GM18951 (cell line): Measurements from ENCODE around the gene DNLZ.

Source experiments
- POLR2A ChIP-seq: IDR thresholded peaks from 4 replicates; pipeline ENCODE4 v1.6.1; 2011; ENCODE audit warnings: mild to moderate bottlenecking; ENCODE audit not compliant: insufficient read length, insufficient read depth; ENCODE audit errors: extremely low read depth
- in situ Hi-C: fragments of 300-500 bp; cut with MboI; formaldehyde crosslinking; loops from one replicate; pipeline ENCODE4 v1.12.0; 2022; ENCODE audit warnings: low sequenced_read_pairs, mixed read lengths, inconsistent platforms; ENCODE audit not compliant: unreplicated experiment

Gene DNLZ

GRCh38 chr9:136310273-136311030, 53.1 kb downstream of the DNLZ start:
- TF ChIP-seq POLR2A = no peak
- in situ Hi-C loops = no loop called here

- no peak for TF ChIP-seq POLR2A
- in situ Hi-C loops = no loop called here
Observed at GRCh38 chr9:136309806-136310220, 53.7 kb downstream of the DNLZ start.
